Bronchial epithelial cell (primary cell): Measurements from ENCODE around the gene ASCL2. TPM values are rescaled to one million over a fixed set of nuclear protein-coding genes. Genes with fewer than 3 reads are reported as not detected.

ENCODE experiments used
- DNase-seq: peaks from one replicate; pipeline ENCODE4 v3.0.0-alpha.2; 2010; ENCODE audit warnings: low read depth
- FAIRE-seq: peaks from 2 replicates; lab custom pipeline; 2011; peaks lifted over from hg19 to GRCh38; lab: Jason Lieb, UNC
- H3K27me3 ChIP-seq: 2 replicates; pipeline ENCODE4 v1.5.1; 2011; ENCODE audit warnings: low read length; ENCODE audit not compliant: control insufficient read depth, insufficient read depth
- H3K36me3 ChIP-seq: 2 replicates; pipeline ENCODE4 v1.5.1; 2011; ENCODE audit warnings: low read length; ENCODE audit not compliant: control insufficient read depth, insufficient read depth
- H3K4me3 ChIP-seq: 2 replicates; pipeline ENCODE4 v1.5.1; 2011; ENCODE audit warnings: mild to moderate bottlenecking, low read depth, low read length, control low read depth
- CTCF ChIP-seq: IDR thresholded peaks from 2 replicates; pipeline ENCODE4 v1.5.1; 2011; ENCODE audit warnings: mild to moderate bottlenecking, moderate library complexity, low read length, control low read depth, inconsistent platforms; ENCODE audit not compliant: insufficient read depth, severe bottlenecking
- total RNA-seq: library from RNA; depleted of rRNA; stranded (reverse); fragments of >200 nt; gene quantifications from 2 replicates; pipeline ENCODE4 v1.2.1, GENCODE V29; 2014

Gene ASCL2
- total RNA-seq, 1 donor from 2014 or later: 0.79 TPM

GRCh38 chr11:2302306-2302895 lies 32.0 kb upstream of the ASCL2 start:
- H3K4me3 ChIP-seq: no peak overlapping the region
- no peak for DNase-seq
- no peaks in the 10 kb centered on the region for H3K27me3 ChIP-seq
- FAIRE-seq: no peak
- H3K36me3 ChIP-seq: no peaks in the 10 kb centered on the region
- no peak for TF ChIP-seq CTCF

GRCh38 chr11:2301631-2302305 lies 31.4 kb upstream of the ASCL2 start, which contains the start of the genes C11orf21 and TSPAN32:
Gene C11orf21 (minus strand): TSS chr11:2301918. CDS start chr11:2301808, 110 bp downstream.
Gene TSPAN32 (plus strand): TSS chr11:2302013. CDS start chr11:2302150, 137 bp downstream.
- no peak for TF ChIP-seq CTCF
- H3K36me3 ChIP-seq: no peaks in the 10 kb centered on the region
- FAIRE-seq: no peak

GRCh38 chr11:2300936-2301630 lies 30.7 kb upstream of the ASCL2 start:
- Histone ChIP-seq H3K36me3 (no peaks in the 10 kb centered on the region), H3K4me3 (no peak overlapping the region), H3K27me3 (no peaks in the 10 kb centered on the region)
- DNase-seq: no peak
- no peak for FAIRE-seq
- no peak for TF ChIP-seq CTCF

More at GRCh38 chr11:2301631-2302305, 31.4 kb upstream of the ASCL2 start, which contains the start of the genes C11orf21 and TSPAN32:
- Histone ChIP-seq H3K4me3 (no peak within 1 kb of the TSS), H3K27me3 (no peaks in the 10 kb centered on the region)
- DNase-seq: no peak

GRCh38 chr11:2300290-2300935 lies 30.0 kb upstream of the ASCL2 start:
- Histone ChIP-seq H3K27me3 (no peaks in the 10 kb centered on the region), H3K36me3 (no peaks in the 10 kb centered on the region), H3K4me3 (no peak overlapping the region)
- no peak for TF ChIP-seq CTCF
- DNase-seq: no peak
- FAIRE-seq: no peak

GRCh38 chr11:2299773-2300172 lies 29.4 kb upstream of the ASCL2 start:
- no peak for FAIRE-seq

More at GRCh38 chr11:2299773-2300172, 29.4 kb upstream of the ASCL2 start:
- Histone ChIP-seq H3K4me3 (no peak overlapping the region), H3K36me3 (no peaks in the 10 kb centered on the region), H3K27me3 (no peaks in the 10 kb centered on the region)
- no peak for TF ChIP-seq CTCF
- no peak for DNase-seq
